HL-60 (cell line): ENCODE results near the gene CHURC1.

ENCODE experiments used
- DNase-seq, 2 experiments: peaks; one replicate each; pipeline ENCODE4 v3.0.0-alpha.2; 2010 to 2020; ENCODE audit warnings: low read depth in 1 of 2, low spot score in 1 of 2
- H3K27ac ChIP-seq: fragments of 250-450 bp; sonication (Bioruptor Pico); replicated peaks from 2 replicates; pipeline ENCODE4 v1.5.1; 2020; ENCODE audit warnings: mild to moderate bottlenecking, moderate library complexity
- H3K27me3 ChIP-seq: fragments of 250-450 bp; sonication (Bioruptor Pico); 2 replicates; pipeline ENCODE4 v1.5.1; 2021; ENCODE audit warnings: mild to moderate bottlenecking, moderate library complexity; ENCODE audit not compliant: insufficient read depth, poor library complexity, severe bottlenecking
- H3K4me3 ChIP-seq: replicated peaks from 2 replicates; pipeline ENCODE4 v1.5.1; 2011; ENCODE audit warnings: mild to moderate bottlenecking, control low read depth, low read length; ENCODE audit not compliant: insufficient read depth
- GABPA ChIP-seq: IDR thresholded peaks from 2 replicates; pipeline ENCODE4 v1.6.1; 2012; ENCODE audit warnings: low read depth
- POLR2AphosphoS5 ChIP-seq: IDR thresholded peaks from 2 replicates; pipeline ENCODE4 v1.6.1; 2012; ENCODE audit warnings: low read depth
- SPI1 ChIP-seq: IDR thresholded peaks from 2 replicates; pipeline ENCODE4 v1.6.1; 2012; ENCODE audit warnings: low read depth, mild to moderate bottlenecking, borderline replicate concordance
- TF ChIP-seq, protein P1 (sequence below): IDR thresholded peaks from one replicate; pipeline ENCODE4 v1.5.1; 2011; ENCODE audit warnings: low read length, control low read depth, inconsistent platforms; ENCODE audit not compliant: insufficient read depth
- TF ChIP-seq, protein P2 (sequence below): IDR thresholded peaks from 2 replicates; pipeline ENCODE4 v1.6.1; 2012; ENCODE audit warnings: low read depth; ENCODE audit not compliant: insufficient replicate concordance

Gene CHURC1

DNA sequence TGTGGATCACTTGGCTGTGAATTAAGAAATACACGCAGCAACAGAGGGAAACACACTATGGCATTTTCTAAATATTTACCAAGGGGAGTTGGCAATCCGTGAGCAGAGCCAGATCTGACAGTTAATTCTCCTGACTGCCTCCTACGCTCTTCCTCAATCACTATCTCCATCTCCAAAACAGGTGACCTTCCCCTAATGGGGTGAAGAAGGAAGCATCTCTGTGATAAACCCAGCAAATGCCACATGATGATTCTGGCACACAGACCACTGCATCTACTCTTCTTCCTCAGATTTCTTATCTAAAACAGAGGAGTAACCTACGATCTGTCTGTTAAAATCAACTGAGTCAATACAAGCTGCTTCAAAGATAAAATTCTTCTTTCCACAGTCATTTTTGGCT lies 38.9 kb upstream of the CHURC1 start:
- DNase-seq: no peak
- Histone ChIP-seq H3K27ac (no peak overlapping the region), H3K4me3 (no peak overlapping the region), H3K27me3 (peaks cover 3% of the 10 kb centered on the region)
- TF ChIP-seq SPI1 (no peak), POLR2AphosphoS5 (no peak), GABPA (no peak)
- TF ChIP-seq, protein P1, sequence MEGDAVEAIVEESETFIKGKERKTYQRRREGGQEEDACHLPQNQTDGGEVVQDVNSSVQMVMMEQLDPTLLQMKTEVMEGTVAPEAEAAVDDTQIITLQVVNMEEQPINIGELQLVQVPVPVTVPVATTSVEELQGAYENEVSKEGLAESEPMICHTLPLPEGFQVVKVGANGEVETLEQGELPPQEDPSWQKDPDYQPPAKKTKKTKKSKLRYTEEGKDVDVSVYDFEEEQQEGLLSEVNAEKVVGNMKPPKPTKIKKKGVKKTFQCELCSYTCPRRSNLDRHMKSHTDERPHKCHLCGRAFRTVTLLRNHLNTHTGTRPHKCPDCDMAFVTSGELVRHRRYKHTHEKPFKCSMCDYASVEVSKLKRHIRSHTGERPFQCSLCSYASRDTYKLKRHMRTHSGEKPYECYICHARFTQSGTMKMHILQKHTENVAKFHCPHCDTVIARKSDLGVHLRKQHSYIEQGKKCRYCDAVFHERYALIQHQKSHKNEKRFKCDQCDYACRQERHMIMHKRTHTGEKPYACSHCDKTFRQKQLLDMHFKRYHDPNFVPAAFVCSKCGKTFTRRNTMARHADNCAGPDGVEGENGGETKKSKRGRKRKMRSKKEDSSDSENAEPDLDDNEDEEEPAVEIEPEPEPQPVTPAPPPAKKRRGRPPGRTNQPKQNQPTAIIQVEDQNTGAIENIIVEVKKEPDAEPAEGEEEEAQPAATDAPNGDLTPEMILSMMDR: no peak
- TF ChIP-seq, protein P2, sequence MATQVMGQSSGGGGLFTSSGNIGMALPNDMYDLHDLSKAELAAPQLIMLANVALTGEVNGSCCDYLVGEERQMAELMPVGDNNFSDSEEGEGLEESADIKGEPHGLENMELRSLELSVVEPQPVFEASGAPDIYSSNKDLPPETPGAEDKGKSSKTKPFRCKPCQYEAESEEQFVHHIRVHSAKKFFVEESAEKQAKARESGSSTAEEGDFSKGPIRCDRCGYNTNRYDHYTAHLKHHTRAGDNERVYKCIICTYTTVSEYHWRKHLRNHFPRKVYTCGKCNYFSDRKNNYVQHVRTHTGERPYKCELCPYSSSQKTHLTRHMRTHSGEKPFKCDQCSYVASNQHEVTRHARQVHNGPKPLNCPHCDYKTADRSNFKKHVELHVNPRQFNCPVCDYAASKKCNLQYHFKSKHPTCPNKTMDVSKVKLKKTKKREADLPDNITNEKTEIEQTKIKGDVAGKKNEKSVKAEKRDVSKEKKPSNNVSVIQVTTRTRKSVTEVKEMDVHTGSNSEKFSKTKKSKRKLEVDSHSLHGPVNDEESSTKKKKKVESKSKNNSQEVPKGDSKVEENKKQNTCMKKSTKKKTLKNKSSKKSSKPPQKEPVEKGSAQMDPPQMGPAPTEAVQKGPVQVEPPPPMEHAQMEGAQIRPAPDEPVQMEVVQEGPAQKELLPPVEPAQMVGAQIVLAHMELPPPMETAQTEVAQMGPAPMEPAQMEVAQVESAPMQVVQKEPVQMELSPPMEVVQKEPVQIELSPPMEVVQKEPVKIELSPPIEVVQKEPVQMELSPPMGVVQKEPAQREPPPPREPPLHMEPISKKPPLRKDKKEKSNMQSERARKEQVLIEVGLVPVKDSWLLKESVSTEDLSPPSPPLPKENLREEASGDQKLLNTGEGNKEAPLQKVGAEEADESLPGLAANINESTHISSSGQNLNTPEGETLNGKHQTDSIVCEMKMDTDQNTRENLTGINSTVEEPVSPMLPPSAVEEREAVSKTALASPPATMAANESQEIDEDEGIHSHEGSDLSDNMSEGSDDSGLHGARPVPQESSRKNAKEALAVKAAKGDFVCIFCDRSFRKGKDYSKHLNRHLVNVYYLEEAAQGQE: no peak

DNA sequence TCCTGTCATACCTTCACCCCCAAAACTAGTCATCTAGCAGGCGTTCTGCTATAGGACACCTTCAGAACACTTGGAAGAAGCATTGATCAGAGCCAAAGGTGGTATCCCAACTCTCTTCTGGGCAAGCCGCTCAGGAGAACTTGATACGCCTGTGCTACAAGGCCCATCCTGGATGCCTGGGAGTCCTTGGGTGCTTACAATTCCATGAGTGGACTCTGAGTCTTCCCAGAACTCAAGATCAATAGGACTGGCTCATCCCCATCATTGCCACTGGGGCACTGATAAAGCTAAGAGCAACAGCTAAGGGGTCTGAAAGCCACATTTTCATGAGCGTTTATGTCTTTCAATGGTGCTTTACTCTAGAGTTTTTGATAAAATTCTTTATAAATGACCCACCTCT lies 36.4 kb upstream of the CHURC1 start:
- H3K27me3 ChIP-seq: peaks cover 3% of the 10 kb centered on the region
- DNase-seq: no peak
- H3K27ac ChIP-seq: no peak overlapping the region
- TF ChIP-seq, protein P1: no peak
- TF ChIP-seq POLR2AphosphoS5 (no peak), SPI1 (no peak), GABPA (no peak)
- TF ChIP-seq, protein P2: no peak
- H3K4me3 ChIP-seq: no peak overlapping the region

DNA sequence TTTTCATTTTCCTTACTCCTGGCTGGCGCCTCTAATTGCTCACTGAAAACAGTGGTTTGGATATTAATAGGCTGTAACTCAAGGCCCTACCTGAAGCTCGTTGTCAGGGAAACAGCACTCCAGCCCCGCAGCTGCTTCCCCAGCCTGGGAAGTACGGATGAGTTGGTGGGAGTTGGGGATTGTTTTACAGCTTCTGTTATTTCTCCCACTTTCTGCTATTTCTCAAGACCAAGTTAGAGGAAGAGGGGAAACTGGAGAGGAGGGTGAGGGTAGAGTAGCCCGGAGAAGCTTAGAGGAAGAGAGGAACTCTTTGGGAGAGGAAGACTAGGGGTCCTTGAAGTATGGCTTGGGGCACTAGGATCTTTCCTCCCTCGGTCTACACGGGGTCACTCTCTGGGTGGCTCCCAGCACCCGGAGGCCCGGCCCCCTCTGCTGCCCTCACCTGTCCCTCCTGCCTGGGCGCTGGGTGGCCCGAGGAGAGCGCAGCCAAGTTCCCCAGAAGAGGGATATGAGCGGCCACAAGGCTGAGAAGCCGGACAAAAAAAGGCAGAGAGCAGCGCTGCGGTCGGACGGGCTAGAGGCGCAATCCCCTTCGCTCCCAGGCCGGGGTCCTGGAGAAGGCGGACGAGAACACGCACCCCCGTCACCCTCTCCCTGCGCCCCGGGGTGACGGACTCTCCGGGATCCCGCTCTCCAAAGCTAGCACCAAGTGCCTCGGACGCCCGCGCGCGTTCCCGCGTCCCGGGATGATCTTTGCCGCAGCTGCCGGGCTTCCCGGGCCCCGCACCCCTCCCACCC lies 35.2 kb upstream of the CHURC1 start:
- Histone ChIP-seq H3K27me3 (peaks cover 3% of the 10 kb centered on the region), H3K4me3 (peak overlapping the region; percentile 40), H3K27ac (no peak overlapping the region)
- no peak for DNase-seq
- TF ChIP-seq, protein P2: no peak
- TF ChIP-seq SPI1: no peak
- no peak for TF ChIP-seq POLR2AphosphoS5
- TF ChIP-seq, protein P1: no peak
- no peak for TF ChIP-seq GABPA
